Eye (tissue), 1 donor: ENCODE data around the gene SYT9.
"Not testable (repeated sequence)": the region's sequence is repeated elsewhere in the genome, so short reads cannot be mapped to it uniquely, and the experiment has no call there.

Experiments used
- DNase-seq: peaks from one replicate; pipeline ENCODE4 v3.0.0-alpha.2; 2015

The SYT9 gene

DNA sequence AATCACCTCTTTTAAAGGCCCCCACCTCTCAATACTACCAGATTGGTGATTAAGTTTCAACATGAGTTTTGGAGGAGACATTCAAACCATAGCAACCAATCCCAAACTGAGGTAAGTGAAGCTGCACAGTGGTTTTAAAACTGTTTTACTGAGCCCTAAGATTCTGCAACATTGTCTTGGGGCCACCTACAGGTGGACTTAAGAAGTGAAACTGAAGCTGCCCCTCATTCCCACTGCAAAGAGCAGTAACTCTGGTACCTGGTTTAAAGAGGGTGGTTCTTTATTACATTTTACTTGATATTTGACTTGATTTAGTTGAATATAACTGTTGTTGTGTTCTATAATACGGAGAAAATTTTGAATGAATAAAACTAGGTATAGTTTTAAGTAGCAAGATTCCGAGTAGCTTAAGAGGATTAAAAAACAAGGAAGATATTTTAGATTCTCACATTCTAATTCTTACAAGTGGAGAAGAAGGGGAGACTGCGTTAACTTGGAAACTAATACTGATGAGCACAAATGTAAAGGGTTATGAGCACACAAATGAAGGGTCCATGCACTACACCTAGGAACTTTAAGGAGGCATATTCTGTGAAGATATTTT, 26.7 kb downstream of the SYT9 start:
- peak; percentile 55 for DNase-seq

DNA sequence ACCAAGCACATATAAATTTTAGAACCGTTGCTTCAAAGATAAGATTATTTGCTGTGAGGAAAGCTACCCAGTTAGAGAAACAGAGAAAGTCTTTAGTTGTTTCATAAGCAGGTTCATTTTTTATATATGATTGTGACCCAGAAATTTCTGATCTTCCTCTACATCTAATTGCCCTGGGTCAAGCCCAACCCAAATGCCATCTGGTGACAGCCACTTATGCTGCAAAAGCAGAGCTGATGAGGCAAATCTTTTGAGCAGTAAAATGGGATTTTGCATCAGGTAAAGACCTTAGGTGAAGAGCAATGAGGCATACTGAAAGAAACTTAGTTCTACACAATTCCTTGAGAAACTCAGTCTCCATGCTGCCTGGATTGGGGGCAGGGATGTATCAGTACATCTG, 28.0 kb downstream of the SYT9 start:
- no peak for DNase-seq

DNA sequence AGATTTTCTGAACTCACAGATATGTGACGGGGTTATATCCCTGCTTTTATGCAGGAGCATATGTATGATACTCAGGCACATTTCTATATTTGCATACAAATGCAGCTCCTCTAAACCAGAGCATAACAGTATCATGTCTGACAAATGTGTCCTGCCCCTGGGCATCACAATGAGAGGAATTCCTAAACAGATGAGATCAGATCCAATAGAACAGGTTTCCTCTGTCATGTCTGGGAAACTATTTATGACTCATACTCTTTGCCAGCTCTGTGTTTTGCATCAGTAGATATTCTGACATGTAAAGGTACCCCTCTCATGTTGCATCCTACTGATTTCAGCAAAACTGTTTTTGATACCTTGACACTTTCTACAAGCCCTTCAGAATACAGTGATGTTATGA, 29.4 kb downstream of the SYT9 start:
- DNase-seq: peak; percentile 32

DNA sequence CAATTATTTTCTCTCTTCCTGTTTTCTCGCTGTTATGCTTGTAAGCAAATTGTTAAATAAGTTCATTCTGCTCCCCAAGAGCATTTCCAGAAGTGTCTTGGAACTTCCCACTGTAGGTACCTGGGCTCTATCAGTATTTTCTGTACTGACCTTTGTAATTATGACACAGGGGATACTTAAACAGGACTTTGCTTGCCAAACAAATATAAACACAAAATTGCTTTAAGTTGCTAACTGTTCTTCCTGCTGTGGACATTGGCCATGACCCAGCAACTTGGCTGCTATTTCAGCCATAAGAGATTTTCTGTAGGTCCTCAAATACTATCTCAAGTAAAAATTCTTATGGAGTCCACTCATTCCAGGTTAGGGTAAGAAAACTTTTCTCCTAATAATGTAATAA, 30.1 kb downstream of the SYT9 start:
- DNase-seq: no peak

DNA sequence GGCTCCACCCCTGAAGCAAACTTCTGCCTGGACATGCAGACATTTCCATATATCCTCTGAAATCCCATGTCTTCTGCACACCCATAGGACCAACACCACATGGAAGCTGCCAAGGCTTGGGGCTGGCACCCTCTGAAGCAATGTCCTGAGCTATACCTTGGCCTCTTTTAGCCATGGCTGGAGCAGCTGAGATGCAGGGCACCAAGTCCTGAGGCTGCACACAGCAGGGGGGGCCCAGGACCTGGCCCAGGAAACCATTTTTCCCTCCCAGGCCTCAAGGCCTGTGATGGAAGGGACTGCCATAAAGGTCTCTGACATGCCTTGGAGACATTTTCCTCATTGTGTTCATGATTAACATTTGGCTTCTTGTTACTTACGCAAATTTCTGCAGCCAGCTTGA, 34.5 kb downstream of the SYT9 start:
- DNase-seq: no peak

DNA sequence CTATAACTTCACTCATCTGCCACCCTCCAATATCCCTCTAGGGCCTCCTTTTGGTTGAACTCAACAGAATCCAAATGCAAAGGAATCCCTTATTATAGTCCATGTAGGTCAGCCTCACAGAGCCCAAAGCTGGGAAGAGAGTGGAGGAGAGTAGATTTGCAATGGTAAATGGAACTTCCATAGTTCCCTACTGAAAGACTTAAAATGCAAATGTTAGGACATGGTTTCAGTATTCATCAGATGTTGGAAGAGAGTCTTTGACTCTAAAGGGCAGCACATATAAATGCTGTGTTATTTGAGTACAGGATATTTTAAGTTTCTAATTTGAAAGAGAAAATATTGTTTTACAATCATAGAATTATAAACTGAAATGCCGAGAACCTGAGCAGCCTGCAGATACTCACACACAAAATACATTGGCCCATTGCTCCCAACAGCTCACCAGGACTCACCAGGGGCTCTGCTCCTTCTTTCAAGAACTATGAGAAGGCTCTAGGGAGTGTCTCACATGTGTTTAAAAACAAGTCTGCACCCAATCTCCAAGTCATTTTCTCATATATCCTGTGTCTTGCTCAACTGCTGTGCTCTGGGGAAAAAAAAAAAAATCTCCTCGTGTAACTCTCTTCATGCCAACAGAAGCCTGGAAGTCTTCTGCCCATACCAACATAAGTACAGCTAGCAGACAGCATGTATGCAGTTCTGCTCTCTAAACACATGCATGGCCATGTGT, 39.6 kb downstream of the SYT9 start:
- no peak for DNase-seq

DNA sequence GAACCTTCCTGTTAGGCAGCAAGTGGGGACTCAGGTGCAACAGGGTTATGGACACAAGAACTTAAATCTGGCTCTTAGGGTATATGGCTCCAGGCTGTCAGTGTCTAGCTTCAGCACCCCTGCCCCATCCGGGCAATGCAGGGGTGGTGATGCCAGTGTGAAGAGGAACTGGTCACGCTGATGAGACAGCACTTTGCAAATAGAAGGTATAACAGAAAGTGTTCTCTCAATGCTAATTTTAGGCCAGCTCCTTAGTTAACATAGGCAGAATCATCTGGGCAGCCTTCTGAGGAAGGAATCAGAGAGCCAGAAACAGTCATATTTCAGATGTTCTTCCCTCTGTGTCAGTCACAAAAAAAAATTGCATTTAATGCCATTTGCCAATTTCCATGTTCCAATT, 41.2 kb downstream of the SYT9 start:
- no peak for DNase-seq

DNA sequence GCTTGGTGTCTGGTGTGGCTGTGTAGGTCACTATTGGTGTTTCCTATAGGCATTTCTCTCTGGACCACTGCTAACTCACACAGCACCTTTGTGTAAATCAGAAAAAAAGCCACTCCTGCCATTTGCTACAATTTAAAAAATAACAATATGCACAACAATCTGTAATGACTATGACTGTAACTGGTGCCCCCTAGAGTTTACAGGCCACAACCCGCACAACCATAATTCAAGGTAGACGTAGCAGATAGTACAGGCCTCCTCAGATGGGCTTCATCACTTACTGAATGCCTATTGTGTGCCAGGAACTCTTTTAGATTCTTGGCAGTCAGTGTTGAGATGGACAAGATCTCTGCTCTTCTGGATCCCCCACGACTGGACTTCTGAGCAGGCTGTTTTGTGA, 47.7 kb downstream of the SYT9 start:
- DNase-seq: no peak

DNA sequence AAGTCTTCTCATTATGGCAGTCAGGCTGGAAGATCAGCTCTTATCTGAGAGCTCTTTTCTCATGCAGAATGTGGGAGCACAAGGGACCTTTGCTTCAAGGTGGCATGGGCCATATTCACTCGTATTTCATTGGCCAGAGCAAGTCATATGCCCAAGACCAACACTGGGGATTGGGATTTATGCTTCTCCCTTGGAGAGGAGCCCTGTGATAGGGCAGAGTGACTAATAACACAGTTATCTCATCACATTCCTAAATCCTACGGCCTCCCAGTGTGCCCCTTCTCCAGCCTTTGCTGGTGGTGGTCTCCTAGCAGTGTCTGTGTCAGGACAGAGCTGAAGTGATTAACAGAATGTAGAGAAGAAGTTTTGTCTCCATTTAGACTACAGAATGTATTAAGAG, 48.6 kb downstream of the SYT9 start:
- DNase-seq: no peak

DNA sequence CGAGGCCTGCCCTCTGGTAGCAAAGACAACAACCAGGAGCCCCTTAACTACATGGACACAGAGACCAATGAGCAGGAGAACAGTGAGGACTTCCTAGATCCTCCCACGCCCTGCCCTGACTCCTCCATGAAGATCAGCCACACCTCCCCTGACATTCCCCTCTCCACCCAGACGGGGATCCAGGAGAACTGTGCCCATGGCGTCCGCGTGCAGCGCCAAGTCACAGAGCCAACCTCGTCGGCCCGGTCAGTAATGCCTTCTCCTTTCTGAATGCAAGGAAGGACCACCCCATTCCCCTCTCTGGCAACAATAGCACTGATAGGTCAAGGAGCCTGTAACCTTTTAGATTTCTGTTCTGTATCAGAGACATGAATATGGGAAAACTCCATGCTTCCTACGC, 51.4 kb downstream of the SYT9 start:
- no peak for DNase-seq

DNA sequence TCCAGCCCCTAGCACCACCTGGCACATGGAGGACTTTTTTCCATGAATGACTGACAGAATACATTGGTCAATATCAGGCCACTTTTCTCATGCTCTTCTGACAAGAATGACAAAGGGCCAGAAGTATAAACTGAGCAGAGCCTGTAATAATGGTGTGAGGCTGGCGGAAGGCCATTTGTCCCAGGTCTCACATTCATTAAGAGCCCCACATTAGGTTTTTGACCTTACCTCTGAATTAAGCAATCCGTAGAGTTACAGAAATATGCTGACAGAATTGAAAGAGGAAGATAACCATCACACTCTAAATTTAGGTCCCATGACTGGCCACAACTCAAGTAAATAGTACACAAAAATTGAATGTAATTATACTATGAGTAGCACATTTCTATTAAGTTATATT, 55.2 kb downstream of the SYT9 start:
- DNase-seq: no peak

DNA sequence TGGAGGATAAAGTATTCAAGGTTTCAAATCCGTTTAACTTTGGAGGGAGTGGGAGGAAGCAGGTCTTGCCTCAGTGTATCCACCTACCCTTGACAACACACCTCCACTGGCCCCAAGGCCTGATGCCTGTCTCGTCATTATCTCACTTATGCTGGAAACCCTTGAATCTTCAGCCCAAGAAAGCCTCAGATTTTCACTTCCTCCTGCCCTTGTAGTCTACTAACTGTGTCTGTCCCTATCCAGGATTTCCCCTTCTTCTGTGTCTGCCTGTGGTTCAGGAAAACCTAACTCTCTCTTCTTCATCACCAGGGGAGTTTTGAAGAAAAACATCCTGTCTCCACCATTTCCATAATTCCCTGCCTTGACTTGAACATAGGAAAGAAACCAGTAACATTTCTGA, 56.1 kb downstream of the SYT9 start:
- DNase-seq: no peak

DNA sequence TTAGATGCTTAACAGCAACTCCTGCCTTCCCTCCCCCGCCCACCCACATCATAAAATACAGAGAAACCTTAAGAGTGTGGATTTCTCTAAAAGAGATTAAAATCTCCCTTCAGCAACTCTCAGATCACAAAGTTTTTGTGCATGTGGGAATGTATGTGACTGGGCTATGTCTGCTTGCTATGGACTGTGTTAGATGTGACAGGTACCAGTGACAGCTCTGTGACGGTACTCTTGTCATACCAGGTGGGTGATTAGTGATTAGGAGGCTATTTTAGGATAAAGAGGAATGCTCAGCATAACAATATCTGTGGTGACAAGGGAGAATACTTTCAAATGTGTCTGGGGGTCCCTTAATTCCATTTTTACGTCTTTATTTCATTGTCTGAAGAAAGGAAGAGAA, 60.2 kb downstream of the SYT9 start:
- no peak for DNase-seq

DNA sequence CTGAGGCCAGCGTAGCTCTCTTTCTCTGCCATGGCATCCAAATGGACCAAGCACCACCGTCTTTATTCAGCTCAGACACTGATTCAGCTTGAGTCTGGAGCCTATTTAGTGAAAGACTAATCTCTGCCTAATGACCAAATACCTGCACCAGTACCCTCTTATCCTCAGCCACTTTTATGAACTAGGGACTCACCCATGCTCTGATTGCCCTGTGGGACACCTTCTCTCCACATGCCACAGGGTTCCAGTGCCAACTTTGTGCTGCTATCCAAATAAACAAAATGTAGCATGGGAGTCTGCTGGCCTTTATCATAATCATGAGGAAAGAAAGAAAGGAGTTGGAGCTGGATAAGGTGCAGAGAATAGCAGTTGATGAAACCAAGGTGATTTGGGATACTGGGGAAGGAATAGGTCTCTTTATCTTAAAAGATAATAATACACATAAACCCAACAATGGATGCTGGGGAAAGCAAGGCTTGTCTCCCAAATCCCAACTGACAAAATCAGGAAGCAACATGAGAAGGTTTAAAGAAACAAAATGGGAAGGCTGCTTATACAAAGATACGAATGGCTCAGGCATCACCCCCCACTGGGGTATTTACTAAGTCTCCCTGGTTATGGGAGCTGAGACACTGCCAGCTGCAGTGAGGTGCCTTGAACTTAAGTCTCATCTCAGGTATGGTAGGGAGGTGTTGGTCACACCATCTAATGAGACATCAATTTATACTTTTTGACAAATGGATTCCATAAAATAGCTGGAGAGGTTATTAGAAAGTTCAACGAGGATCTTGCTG, 63.3 kb downstream of the SYT9 start:
- no peak for DNase-seq

DNA sequence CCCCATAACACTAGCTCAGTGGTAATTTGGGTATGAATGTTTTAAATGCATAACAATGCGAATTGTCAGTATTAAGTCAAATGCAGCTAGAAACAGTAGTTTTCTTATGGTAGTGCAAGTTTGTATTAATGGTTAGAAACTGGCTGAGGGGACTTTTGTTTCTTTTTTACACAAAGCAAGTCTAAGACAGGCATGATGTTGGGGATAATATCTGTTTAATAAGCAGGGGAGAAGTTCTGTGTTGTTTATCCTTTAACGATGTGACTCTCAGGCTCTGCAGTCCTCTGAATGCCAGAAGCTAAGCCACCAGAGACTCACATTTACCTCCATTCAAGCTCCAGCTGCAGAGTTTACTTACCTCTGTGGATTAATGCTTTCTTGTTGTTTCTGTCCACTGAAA, 67.8 kb downstream of the SYT9 start:
- DNase-seq: no peak

DNA sequence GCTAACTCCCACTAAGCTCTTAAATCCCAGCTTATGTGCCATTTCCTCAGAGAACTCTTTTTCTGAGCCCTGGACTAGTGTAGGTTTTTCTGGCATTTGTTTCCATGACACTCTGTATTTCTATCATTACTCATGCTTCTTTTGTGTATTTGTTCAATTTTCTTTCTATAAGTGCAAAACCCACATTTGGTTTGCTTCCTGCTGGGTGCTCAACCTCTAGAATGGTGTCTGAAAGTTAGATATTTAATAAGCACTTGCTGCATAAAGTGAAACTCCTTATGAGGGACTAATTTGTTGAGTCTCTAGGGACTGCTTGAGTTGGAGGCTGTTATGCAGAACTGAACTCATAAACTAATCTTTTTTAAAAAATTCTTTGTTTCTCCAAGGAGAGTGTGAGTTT, 68.6 kb downstream of the SYT9 start:
- DNase-seq: no peak

DNA sequence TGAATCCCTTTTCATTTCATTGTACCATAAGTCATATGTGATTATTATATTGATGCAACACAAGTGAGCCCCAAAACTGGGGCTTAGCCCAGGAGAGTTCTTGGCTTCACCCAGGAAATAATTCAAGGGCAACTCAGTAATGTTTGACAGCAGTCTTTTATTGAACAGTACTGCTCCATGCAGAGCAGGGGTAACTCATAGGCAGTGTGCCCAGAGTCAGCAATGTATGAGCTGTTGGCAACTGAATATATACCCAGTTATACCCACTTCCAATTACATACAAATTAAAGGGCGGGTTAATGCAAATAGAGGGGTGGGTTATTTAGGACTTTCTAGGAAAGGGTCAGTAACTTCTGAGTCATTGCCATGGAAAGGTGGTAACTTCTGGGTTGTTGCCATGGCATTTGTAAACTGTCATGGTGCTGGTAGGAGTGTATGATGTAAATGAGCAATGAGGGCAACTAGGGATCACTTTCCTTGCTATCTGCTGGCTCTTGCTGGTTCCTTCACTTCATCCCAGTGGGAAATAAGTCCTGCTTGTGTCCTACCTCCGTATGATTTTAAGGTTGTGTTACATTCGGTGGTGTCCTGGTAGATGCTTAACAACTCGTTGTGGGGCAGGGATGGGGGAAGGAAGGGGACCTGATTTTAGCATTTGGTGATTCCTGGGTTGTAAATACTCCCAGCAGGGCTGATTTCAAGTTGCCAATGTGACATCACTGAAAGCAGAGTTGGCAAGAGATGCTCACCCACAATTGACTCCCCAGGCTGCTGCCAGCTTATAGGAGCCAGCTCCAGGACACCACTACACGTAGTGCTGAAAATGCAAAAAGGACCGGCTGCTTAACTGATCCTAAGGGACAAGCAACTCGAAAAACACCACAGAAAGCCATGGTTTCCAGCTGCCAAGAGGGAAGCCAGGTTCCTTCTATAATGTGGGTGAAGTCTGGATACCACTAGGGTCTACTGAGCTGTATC, 70.1 kb downstream of the SYT9 start:
- DNase-seq: no peak

DNA sequence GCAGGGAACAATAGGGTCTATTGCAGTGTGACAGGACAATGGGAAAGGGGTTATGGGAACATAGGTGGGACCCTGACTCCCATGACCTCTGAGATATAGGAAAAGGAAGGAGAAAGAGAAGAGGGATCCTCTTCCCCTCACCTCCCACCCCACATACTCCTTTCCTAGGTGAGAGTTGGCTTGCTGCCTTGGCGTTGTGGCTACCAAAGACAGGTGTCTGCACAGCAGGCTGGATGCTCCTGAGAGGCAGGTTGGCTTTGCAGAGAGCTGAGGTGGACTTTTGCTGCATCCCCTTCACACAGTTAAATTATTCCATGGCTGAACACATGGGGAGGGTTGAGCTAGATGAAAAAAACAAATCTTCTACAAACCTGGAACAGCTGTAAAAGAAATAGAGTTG, 80.7 kb downstream of the SYT9 start:
- DNase-seq: no peak

DNA sequence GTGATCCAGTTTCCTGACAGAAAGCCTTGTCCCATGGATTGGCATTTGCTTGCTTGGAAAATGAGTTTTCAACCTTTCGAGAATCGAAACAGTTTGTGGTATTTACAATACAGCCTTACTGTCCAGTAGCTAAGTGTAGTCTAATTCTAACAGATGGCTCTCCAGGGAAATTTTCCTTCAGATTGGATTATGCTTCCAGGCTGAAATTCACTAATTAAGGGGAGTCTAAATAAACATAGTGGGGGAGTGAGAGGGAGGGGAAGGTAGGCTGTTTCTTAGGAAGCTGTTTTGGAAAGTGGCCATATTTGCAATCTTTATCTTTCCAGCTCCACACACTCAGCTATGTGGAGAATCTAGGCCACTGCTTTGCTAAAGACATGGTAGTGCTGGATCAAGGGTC, 81.3 kb downstream of the SYT9 start:
- DNase-seq: no peak

DNA sequence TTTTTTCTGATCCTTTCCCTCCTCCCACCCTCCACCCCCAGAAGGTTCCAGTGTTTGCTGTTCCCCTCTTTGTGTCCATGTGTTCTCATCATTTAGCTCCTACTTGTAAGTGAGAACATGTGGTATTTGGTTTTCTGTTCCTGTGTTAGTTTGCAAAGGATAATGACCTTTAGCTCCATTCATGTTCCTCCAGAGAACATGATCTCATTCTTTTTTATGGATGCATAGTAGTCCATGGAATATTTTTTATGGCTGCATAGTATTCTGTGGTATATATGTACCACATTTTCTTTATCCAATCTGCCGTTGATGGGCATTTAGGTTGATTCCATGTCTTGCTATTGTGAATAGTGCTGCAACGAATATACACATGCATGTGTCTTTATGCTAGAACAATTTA, 83.7 kb downstream of the SYT9 start:
- DNase-seq: not testable (repeated sequence)

DNA sequence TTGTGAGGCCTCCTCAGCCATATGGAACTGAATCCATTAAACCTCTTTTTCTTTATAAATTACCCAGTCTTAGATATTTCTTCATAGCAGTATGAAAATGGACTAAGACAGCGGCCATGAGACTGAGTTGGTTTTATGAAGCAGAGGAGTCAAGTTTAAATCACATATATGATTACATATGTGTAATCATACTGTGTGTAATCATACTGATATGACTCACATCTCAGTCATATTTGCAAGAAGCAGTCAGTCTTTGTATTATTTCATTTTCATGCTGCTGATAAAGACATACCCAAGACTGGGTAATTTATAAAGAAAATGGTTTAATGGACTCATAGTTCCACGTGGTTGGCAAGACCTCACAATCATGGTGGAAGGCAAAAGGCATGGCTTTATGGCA, 89.8 kb downstream of the SYT9 start:
- DNase-seq: no peak

DNA sequence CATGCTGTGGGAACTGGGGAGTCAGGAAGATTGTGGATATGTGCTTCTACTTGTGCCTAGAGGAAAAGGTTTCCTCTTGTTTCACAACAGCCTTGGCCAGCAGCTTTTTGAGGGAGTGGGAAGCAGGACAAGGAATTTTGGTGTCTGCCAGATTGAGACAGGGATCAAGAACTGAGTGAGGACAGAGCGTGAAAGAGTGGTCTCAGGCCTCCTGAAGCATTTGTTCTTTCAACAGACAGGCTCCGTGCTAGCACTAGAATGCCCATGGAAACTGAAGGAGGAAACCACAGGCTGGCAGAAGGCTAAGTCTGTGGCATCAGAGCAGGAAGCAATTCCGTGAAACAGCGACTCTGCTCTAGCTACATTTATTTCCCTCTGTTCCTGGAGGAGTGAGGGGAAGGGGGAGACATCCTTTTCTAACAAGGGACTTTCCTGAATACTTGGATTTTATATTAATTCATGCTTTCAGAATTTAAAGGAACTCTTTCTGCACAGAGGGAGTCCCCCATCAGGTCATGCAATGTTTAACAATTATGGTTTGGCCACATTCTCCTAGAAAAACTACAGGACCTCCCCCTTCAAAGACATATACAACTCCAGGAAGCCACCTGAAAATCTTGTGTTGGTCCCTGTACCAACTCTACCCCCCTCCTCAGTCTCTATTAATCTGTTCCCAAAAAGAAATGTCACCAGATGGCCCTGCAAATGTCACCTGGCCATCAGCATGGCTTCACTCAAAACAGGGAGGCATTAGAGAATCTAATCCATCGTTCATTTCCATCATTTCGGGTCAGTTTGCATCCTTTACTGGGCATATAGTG, 96.1 kb downstream of the SYT9 start:
- DNase-seq: no peak
